SK-N-SH (cell line): ENCODE measurements around the gene SREBF2. TPM values are rescaled to one million over a fixed set of nuclear protein-coding genes. Genes with fewer than 3 reads are reported as not detected.

Experiments used
- CTCF ChIA-PET: fragments of 300-600, 350-600 bp; formaldehyde crosslinking; extraction: SDS; loops from one replicate; lab custom pipeline; 2021; lab: Yijun Ruan, JAX
- POLR2A ChIA-PET: fragments of 350-600 bp; sonication (Branson Sonifier 250); formaldehyde crosslinking; extraction: SDS; loops from one replicate; lab custom pipeline; 2020; ENCODE audit warnings: antibody characterized with exemption, inconsistent platforms; lab: Yijun Ruan, JAX
- DNase-seq: peaks from one replicate; pipeline ENCODE4 v3.0.0; 2012
- H2AFZ ChIP-seq: fragments of 200-600 bp; sonication (generic); 2 replicates; pipeline ENCODE4 v1.8.1; 2016; ENCODE audit warnings: antibody characterized with exemption, mild to moderate bottlenecking, low read depth
- H3F3A ChIP-seq: fragments of 200-600 bp; sonication (generic); replicated peaks from 2 replicates; pipeline ENCODE3; 2016; ENCODE audit warnings: antibody characterized with exemption, mild to moderate bottlenecking; ENCODE audit not compliant: insufficient read depth
- H3K27ac ChIP-seq, 2 experiments: fragments of 200-500 bp in 1 of 2; fragments of 200-600 bp in 1 of 2; sonication (Bioruptor generic) in 1 of 2; sonication (generic), shearing (Covaris generic) in 1 of 2; 2 replicates each; pipeline versions ENCODE4 v1.5.1 to v1.6.1; 2014 to 2016; ENCODE audit warnings: low read depth in 2 of 2, inconsistent platforms in 1 of 2, low read length in 1 of 2, mild to moderate bottlenecking in 1 of 2, mixed read lengths in 1 of 2
- H3K27me3 ChIP-seq: fragments of 200-600 bp; sonication (generic), shearing (Covaris generic); 2 replicates; pipeline ENCODE4 v1.6.1; 2016; ENCODE audit warnings: mixed run types; ENCODE audit not compliant: insufficient read depth
- H3K36me3 ChIP-seq, 2 experiments: fragments of 200-500 bp in 1 of 2; fragments of 200-600 bp in 1 of 2; sonication (Bioruptor generic) in 1 of 2; sonication (generic) in 1 of 2; replicated peaks in 1 of 2; 2 replicates each; pipeline versions ENCODE3 to v1.5.1; 2014 to 2016; ENCODE audit warnings: low read length in 1 of 2, mild to moderate bottlenecking in 1 of 2; ENCODE audit not compliant: insufficient read depth in 2 of 2, control insufficient read depth in 1 of 2
- H3K4me1 ChIP-seq, 2 experiments: fragments of 200-500 bp in 1 of 2; fragments of 200-600 bp in 1 of 2; sonication (Bioruptor generic) in 1 of 2; sonication (generic), shearing (Covaris generic) in 1 of 2; 2 replicates each; pipeline versions ENCODE4 v1.5.1 to v1.6.1; 2014 to 2016; ENCODE audit warnings: low read depth in 1 of 2, low read length in 1 of 2, mixed run types in 1 of 2; ENCODE audit not compliant: insufficient read depth in 2 of 2, control insufficient read depth in 1 of 2
- H3K4me2 ChIP-seq: fragments of 200-600 bp; sonication (generic), shearing (Covaris generic); 2 replicates; pipeline ENCODE4 v1.6.1; 2017; ENCODE audit warnings: mixed run types
- H3K4me3 ChIP-seq, 2 experiments: fragments of 200-500 bp in 1 of 2; fragments of 200-600 bp in 1 of 2; sonication (Bioruptor generic) in 1 of 2; sonication (generic), shearing (Covaris generic) in 1 of 2; 2 replicates each; pipeline versions ENCODE4 v1.5.1 to v1.8.1; 2014 to 2016; ENCODE audit warnings: low read depth in 2 of 2, inconsistent platforms in 1 of 2, low read length in 1 of 2, mild to moderate bottlenecking in 1 of 2, mixed read lengths in 1 of 2, moderate library complexity in 1 of 2
- H3K79me2 ChIP-seq: fragments of 200-600 bp; sonication (generic); 2 replicates; pipeline ENCODE4 v1.8.1; 2017; ENCODE audit warnings: mild to moderate bottlenecking; ENCODE audit not compliant: insufficient read depth
- H3K9ac ChIP-seq: fragments of 200-600 bp; sonication (generic); 2 replicates; pipeline ENCODE4 v1.6.1; 2017; ENCODE audit warnings: mixed run types
- H3K9me2 ChIP-seq: fragments of 200-600 bp; sonication (generic); 2 replicates; pipeline ENCODE4 v1.6.1; 2017; ENCODE audit warnings: mixed run types
- H3K9me3 ChIP-seq: fragments of 200-600 bp; sonication (generic); 2 replicates; pipeline ENCODE4 v1.6.1; 2017; ENCODE audit warnings: mixed run types, mild to moderate bottlenecking, moderate library complexity
- H4K20me1 ChIP-seq: fragments of 200-600 bp; sonication (generic); 2 replicates; pipeline ENCODE4 v1.6.1; 2017; ENCODE audit warnings: mild to moderate bottlenecking, mixed run types; ENCODE audit not compliant: insufficient read depth
- EP300 ChIP-seq, 2 experiments: IDR thresholded peaks; 2 replicates each; pipeline versions ENCODE4 v1.4.0 to v1.6.1; 2012; ENCODE audit warnings: borderline replicate concordance in 1 of 2, low read depth in 1 of 2, low read length in 1 of 2
- FOXJ3 ChIP-seq: sonication (generic); formaldehyde crosslinking; IDR thresholded peaks from 2 replicates; pipeline ENCODE4 v1.5.1; 2020; ENCODE audit warnings: mild to moderate bottlenecking, missing genetic modification reagents
- JUND ChIP-seq: IDR thresholded peaks from 2 replicates; pipeline ENCODE4 v1.4.0; 2012
- NRF1 ChIP-seq: IDR thresholded peaks from 2 replicates; pipeline ENCODE4 v1.6.1; 2012; ENCODE audit warnings: low read depth, mild to moderate bottlenecking, low read length
- RXRA ChIP-seq: IDR thresholded peaks from 2 replicates; pipeline ENCODE4 v1.4.0; 2012; ENCODE audit warnings: low read depth, mild to moderate bottlenecking, borderline replicate concordance
- SIN3A ChIP-seq: IDR thresholded peaks from 2 replicates; pipeline ENCODE4 v1.6.1; 2012; ENCODE audit warnings: low read depth, mild to moderate bottlenecking, low read length, moderate library complexity, borderline replicate concordance
- TAF1 ChIP-seq: IDR thresholded peaks from 2 replicates; pipeline ENCODE4 v1.6.1; 2012; ENCODE audit warnings: low read depth, mild to moderate bottlenecking, low read length, moderate library complexity, borderline replicate concordance
- WGBS: methylation state at CpG from one replicate; pipeline ENCODE4 v1.1.6; 2017; ENCODE audit warnings: low lambda C conversion rate; 5-methylcytosine and 5-hydroxymethylcytosine counted together
- polyA plus RNA-seq, 3 experiments: library from polyadenylated mRNA; depleted of rRNA; stranded (reverse); fragments of >200 nt; gene quantifications; 2 replicates each; pipeline ENCODE4 v1.2.3, GENCODE V29; 2012
- TF ChIP-seq, protein P1 (sequence below): fragments of 200-600 bp; sonication (generic); IDR thresholded peaks from 2 replicates; pipeline ENCODE4 v1.6.1; 2017; ENCODE audit warnings: antibody characterized with exemption, mild to moderate bottlenecking, moderate library complexity

Gene SREBF2
- polyA plus RNA-seq, 1 of the 3 experiments (the other 2 are of a cell fraction) = 7.5 TPM

DNA sequence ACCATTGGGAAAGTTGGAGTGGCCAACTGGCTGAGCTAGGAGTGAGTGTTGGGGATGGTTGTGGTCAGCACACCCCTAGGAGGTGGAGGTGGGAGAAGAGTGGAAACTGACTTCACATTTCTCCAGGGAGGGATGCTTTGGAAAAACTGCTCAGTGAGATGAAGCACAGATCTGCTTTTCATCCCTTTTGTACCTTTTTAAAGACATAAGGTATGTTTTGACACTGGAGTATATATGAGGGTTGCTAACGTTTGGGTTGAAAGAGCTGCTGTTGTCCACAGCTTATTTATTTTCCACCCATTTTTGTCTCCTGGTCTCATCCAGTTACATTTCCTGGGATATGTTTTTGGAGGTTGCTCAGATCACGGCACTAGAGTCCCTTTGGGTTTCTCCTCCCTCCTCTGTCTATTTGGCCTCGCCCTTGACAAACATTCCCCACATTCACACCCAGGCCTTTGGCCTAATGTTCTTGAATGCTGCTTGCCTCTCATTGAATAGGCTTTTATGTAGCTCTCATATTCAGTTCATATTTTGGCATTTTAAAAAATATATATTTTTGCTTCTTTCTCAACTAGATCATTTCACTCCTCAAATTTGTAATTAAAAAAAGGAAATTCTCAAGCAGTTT lies 8.3 kb downstream of the SREBF2 start:
- H3F3A ChIP-seq = no peaks in the 10 kb centered on the region
- no peak overlapping the region for H3K4me3 ChIP-seq
- no peaks in the 10 kb centered on the region for H3K79me2 ChIP-seq
- H3K4me2 ChIP-seq = no peak overlapping the region
- H3K9me2 ChIP-seq = no peaks in the 10 kb centered on the region
- H3K9ac ChIP-seq = no peak overlapping the region
- WGBS = 74% methylated on average over 3 of the region's 3 CpGs
- DNase-seq = no peak
- no peaks in the 10 kb centered on the region for H3K27me3 ChIP-seq
- POLR2A ChIA-PET = no interaction called here
- H4K20me1 ChIP-seq = no peaks in the 10 kb centered on the region
- H2AFZ ChIP-seq = no peak overlapping the region
- no peak overlapping the region for H3K27ac ChIP-seq
- no peaks in the 10 kb centered on the region for H3K9me3 ChIP-seq
- TF ChIP-seq EP300 (IDR thresholded peaks at IDR 0.05; ENCODE audit: borderline replicate concordance in 1 of 2, low read depth in 1 of 2, low read length in 1 of 2) (no peak), NRF1 (no peak), FOXJ3 (no peak), SIN3A (no peak)
- no peaks in the 10 kb centered on the region for H3K36me3 ChIP-seq
- CTCF ChIA-PET = interaction anchor here (1.1 kb wide), 1 partner anchor 99 kb away, joined by 3 read pairs; no protein-coding TSS in a partner anchor
- peaks cover 0 to 3% of the 10 kb centered on the region in 2 experiments; a peak in 1 of 4 replicates for H3K4me1 ChIP-seq

DNA sequence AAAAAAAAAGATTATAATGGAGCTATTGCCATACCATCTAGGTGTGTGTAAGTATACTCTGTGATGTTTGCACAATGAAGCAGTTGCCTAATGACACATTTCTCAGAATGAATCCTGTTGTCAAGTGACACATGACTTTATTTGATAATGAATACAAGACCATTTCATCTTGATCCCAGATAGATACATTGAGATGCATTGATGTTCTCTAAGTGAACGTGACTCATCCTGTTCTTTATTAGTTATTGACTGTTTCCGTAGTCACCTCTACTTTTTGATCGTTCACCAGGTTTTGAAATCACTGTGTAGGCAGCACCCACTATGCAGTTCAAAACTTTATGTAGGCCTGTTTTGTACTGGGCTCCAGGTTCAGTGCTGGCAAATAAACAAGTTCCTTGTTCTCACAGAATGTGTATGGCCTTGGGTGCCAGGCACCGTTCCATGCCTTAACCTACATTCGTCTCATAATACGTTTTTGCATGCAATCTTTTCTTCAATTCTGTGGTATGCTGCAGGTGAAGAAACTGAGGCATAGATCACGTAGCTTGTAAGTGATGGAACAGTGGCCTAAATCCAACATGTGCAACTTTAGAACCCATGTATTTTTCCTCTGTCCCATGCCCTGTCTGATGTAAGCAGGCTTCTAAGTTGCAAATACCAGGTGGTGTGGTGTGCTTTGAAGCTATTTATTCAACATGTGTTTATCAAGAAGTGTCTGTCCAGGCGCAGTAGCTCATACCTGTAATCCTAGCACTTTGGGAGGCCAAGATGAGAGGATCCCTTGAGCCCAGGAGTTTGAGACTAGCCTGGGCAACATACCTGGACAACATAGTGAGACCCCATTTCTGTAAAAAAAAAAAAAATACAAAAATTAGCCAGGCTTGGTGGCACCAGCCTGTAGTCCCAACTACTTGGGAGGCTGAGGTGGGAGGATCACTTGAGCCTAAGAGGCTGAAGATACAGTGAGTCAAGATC lies 10.4 kb downstream of the SREBF2 start:
- Histone ChIP-seq H3K9me3 (no peaks in the 10 kb centered on the region), H3K9ac (no peak overlapping the region), H3K27ac (no peak overlapping the region), H3K36me3 (no peaks in the 10 kb centered on the region), H3F3A (no peaks in the 10 kb centered on the region), H3K27me3 (no peaks in the 10 kb centered on the region), H3K79me2 (no peaks in the 10 kb centered on the region), H3K4me2 (no peak overlapping the region), H3K4me3 (no peak overlapping the region), H2AFZ (no peak overlapping the region), H3K4me1 (peaks cover 0 to 3% of the 10 kb centered on the region in 2 experiments; a peak in 1 of 4 replicates), H4K20me1 (no peaks in the 10 kb centered on the region), H3K9me2 (no peaks in the 10 kb centered on the region)
- ChIA-PET CTCF (interaction anchor here (1.4 kb wide), 1 partner anchor 146 kb away, joined by 4 read pairs; no protein-coding TSS in a partner anchor), POLR2A (no interaction called here)
- WGBS = 96% methylated on average over 8 of the region's 8 CpGs
- no peak for DNase-seq
- TF ChIP-seq JUND (no peak), TAF1 (no peak), RXRA (no peak)
- TF ChIP-seq, protein P1, sequence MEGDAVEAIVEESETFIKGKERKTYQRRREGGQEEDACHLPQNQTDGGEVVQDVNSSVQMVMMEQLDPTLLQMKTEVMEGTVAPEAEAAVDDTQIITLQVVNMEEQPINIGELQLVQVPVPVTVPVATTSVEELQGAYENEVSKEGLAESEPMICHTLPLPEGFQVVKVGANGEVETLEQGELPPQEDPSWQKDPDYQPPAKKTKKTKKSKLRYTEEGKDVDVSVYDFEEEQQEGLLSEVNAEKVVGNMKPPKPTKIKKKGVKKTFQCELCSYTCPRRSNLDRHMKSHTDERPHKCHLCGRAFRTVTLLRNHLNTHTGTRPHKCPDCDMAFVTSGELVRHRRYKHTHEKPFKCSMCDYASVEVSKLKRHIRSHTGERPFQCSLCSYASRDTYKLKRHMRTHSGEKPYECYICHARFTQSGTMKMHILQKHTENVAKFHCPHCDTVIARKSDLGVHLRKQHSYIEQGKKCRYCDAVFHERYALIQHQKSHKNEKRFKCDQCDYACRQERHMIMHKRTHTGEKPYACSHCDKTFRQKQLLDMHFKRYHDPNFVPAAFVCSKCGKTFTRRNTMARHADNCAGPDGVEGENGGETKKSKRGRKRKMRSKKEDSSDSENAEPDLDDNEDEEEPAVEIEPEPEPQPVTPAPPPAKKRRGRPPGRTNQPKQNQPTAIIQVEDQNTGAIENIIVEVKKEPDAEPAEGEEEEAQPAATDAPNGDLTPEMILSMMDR = no peak
